VCaP (cell line): Measurements from ENCODE around the gene GALK2.
"Not testable (repeated sequence)": the region's sequence is repeated elsewhere in the genome, so short reads cannot be mapped to it uniquely, and the experiment has no call there.

ENCODE experiments used
- H3K27ac ChIP-seq: fragments of 450-650 bp; 2 replicates; pipeline ENCODE4 v1.5.1; 2017
- TF ChIP-seq, protein P1 (sequence below): fragments of 450-650 bp; conservative IDR thresholded peaks from 2 replicates; pipeline ENCODE4 v1.5.1; 2017; ENCODE audit warnings: mild to moderate bottlenecking, moderate library complexity

The GALK2 gene

DNA sequence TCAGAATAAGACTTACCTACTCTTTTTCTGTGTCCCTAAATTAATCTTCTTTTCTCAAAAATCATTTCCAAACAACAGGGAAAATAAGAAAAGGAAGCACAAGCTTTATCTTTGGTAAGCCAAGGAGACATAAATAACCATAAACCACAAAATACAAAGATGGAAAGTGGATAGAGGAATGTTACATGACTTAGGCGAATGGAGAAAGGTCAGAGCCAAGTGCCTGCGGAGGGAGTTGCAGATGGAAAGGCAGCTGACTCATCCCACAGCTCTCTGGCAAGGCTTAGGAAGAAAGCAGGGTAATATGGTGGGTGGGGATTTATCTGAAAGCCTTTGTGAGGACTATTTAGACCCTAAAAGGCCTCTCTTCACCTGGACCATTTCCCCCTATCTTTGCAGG is 72.8 kb downstream of the GALK2 start:
- TF ChIP-seq, protein P1, sequence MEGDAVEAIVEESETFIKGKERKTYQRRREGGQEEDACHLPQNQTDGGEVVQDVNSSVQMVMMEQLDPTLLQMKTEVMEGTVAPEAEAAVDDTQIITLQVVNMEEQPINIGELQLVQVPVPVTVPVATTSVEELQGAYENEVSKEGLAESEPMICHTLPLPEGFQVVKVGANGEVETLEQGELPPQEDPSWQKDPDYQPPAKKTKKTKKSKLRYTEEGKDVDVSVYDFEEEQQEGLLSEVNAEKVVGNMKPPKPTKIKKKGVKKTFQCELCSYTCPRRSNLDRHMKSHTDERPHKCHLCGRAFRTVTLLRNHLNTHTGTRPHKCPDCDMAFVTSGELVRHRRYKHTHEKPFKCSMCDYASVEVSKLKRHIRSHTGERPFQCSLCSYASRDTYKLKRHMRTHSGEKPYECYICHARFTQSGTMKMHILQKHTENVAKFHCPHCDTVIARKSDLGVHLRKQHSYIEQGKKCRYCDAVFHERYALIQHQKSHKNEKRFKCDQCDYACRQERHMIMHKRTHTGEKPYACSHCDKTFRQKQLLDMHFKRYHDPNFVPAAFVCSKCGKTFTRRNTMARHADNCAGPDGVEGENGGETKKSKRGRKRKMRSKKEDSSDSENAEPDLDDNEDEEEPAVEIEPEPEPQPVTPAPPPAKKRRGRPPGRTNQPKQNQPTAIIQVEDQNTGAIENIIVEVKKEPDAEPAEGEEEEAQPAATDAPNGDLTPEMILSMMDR, result no peak
- H3K27ac ChIP-seq, result no peak overlapping the region

GRCh38 chr15:49247556-49248110 is 77.6 kb downstream of the GALK2 start:
- TF ChIP-seq, protein P1, result no peak
- H3K27ac ChIP-seq, result no peak overlapping the region

DNA sequence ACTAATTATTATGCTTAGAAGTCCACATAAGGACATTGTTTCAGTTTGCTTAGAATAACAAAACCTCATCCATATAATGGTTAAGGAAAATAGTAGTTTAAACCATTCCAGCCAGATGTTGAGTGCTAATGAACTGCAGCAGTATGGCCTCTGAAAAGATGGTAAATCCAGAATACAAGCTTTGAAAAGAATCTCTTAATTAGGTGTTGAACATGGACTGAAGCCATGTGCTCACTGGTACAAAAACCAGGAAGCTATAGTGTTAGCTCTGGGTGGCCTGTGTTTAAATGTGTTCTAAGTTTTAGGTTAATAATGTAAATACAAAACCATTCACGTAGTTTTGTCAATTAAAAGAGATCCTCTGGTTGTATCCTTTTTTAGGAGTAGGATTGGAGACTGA is 78.2 kb downstream of the GALK2 start:
- TF ChIP-seq, protein P1, result no peak
- H3K27ac ChIP-seq, result no peak overlapping the region

DNA sequence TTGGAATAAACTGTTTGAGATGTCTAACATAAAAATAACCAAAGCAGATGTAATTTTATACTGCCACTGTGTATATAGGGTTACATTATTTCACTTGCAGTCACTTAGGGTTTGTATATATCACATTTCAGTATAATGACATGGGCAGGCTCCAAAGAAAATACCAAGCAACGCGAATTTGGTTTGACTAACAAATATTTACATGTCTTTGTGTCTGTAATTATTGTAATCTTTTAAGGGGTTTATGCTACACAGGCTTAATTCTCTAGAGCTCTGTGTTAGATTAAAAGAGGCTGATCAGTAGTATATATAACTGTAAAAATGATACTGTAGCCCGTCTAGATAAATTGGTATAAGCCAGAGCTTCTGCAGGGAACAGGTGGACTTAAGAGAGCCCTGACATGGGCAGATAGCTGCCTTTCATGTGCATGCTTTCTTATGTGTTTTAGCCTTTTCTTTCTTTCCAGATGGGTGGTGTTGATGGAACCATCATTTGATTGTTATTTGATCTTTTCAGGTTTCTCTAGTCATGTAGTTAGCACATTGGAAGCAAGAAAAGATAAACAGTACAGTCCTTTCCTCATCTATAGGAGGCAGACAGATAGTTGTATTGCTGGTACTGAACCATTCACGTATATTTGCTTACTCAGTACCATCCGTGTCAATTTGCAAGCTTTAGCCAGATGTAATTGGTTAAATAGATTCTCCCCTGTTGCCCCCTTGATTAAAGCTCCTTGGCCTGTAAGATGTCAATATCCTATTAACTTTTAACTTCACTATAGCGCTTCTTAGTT is 86.1 kb downstream of the GALK2 start:
- TF ChIP-seq, protein P1, result no peak
- no peak overlapping the region; the same call in 1 of the 2 replicates for H3K27ac ChIP-seq

DNA sequence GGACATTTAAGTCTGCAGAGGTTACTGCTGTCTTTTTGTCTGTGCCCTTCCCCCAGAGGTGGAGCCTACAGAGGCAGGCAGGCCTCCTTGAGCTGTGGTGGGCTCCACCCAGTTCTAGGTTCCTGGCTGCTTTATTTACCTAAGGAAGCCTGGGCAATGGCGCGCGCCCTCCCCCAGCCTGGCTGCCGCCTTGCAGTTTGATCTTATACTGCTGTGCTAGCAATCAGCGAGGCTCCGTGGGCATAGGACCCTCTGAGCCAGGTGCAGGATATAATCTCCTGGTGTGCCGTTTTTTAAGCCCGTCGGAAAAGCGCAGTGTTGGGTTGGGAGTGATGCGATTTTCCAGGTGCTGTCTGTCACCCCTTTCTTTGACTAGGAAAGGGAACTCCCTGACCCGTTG is 95.1 kb downstream of the GALK2 start:
- not testable (repeated sequence) for H3K27ac ChIP-seq

GRCh38 chr15:49265911-49266310 is 95.9 kb downstream of the GALK2 start:
- TF ChIP-seq, protein P1, result no peak
- no peak overlapping the region for H3K27ac ChIP-seq

DNA sequence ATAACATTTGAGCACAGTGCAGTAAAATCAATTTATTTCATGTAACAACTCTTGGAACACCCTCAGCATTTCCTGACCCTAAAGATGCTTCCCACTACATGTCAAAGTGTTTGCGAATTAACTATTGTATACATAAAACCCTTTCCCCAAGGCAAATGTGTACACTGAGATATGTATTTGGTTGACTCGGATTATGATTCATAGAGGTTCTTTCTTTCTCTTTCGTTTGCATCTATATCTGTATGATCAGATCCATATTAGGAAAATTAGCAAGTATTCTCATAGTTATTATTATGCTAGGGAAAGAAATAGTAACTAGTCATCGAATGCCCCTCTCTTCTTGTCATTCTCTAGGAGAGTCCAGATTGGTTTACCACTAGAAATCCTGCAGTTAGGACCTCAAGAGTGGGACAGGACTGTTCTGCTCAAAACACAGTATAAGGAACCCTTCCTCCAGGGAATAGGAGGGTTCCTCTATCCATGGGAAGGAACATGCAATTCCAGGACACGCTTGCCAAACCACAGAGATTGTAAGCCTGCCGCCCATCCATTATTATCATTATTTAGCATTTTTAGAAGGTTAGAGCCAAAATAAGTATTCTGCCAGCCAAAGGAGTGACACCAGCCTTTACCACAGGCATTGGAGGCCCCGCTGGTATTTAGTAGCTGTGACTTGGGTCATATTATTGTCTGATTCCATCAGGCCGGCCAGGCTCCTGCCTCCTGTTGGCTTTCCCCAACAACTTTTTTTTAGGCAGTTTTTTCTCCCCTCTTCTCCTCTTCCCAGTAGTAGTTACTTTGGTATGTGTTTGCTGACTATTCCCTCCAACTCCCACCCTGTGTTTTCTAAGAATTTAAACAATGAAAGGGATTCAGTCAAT is 100.7 kb downstream of the GALK2 start:
- TF ChIP-seq, protein P1, result no peak
- no peak overlapping the region for H3K27ac ChIP-seq
